SK-N-MC (cell line): Measurements from ENCODE around the gene DACT3.

Source experiments
- EZH2 ChIP-seq: fragments of 200-600 bp; sonication (generic); IDR thresholded peaks from one replicate; pipeline ENCODE4 v1.6.1; 2017; ENCODE audit warnings: antibody characterized with exemption
- POLR2AphosphoS5 ChIP-seq: IDR thresholded peaks from 2 replicates; pipeline ENCODE4 v1.6.1; 2012; ENCODE audit warnings: mild to moderate bottlenecking, low read depth, low read length, borderline replicate concordance

DNA sequence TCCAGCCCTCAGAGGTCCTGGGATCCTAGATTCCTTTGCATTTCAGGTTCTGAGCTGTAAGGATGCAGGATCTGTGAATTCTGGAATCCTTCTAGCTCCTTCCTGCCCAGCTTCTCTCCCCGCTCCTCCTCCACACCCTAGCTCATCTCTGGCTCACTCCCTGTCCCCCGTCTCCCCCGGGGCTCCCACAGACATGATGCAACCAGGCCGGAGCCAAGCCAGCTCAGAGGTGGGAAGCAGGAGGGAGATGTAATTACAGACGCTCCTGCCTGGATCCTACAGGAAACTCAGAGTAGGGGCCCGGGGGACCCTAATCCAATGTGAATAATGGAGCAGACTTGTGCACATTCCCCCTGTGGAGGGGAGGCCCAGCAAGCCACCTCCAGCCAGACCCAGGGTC is 29.5 kb downstream of the DACT3 start:
- TF ChIP-seq EZH2 = no peak
- no peak for TF ChIP-seq POLR2AphosphoS5
